ENCODE measurements around the gene TOP1.

TOP1 gene

DNA sequence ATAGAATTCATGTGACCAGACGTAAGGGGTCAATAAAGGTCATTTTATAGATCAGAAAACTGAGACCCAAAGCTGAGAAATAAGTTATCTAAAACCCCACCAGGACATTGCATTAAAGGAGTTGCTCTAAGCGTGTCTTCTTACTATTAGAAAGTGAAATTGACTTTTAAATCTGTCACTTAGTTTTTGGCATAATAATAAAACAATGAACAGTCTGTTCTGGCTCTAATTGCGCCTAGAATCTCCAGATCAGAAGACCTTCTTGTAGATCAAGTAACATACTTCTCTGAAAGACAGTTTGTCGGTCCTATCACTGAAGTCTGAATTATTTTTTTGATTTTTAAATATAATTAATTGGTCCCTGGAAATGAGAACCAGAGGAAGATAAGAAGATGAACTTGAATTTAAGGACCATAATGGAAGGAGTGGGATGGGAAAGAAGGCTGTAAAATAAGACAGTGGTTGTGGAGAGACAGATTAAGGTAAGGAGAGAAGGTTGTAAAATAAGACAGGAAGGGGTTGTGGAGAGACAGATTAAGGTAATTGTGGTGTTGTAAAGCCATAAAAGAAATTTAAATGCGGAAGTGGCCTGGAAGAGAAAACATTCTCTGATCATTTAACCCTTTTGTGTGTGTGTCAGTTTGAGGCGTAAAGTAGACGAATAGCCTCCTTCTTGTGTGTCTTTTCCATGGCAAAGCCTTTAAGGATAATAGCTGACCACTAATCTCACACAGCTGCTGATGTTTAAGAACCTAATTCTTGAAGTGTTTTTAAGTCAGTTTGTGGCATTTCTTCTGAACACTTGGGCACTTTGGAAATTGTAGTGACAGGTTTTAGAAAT, 20.1 kb downstream of the TOP1 start:
- DNase-seq (ENCODE audit: extremely low read depth, low read depth) = no peak
- no peak overlapping the region for H3K4me3 ChIP-seq (replicated peaks; ENCODE audit: low read depth, low read length)
- TF ChIP-seq, protein P1, sequence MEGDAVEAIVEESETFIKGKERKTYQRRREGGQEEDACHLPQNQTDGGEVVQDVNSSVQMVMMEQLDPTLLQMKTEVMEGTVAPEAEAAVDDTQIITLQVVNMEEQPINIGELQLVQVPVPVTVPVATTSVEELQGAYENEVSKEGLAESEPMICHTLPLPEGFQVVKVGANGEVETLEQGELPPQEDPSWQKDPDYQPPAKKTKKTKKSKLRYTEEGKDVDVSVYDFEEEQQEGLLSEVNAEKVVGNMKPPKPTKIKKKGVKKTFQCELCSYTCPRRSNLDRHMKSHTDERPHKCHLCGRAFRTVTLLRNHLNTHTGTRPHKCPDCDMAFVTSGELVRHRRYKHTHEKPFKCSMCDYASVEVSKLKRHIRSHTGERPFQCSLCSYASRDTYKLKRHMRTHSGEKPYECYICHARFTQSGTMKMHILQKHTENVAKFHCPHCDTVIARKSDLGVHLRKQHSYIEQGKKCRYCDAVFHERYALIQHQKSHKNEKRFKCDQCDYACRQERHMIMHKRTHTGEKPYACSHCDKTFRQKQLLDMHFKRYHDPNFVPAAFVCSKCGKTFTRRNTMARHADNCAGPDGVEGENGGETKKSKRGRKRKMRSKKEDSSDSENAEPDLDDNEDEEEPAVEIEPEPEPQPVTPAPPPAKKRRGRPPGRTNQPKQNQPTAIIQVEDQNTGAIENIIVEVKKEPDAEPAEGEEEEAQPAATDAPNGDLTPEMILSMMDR (IDR thresholded peaks at IDR 0.05; ENCODE audit: low read depth, low read length, missing control alignments) = no peak

DNA sequence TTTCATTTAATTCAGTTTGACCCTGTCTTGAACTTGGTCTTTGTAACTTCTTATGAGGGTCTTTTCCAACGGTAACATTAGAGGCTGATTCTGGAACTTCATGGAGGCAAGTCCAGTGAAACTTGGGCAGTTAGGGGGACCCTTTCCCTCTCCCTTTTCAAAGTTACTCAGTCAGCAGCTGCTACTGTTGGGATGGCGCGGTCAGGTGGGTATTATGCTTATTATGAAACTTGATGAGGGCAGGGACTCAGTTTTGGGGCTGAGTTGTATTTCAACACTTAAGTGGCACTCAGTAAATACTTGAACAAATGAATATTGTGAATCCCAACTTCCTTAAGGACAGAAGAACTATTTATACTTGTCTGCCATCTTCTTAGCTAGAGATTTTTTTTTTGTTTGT, 20.8 kb downstream of the TOP1 start:
- TF ChIP-seq, protein P1 (IDR thresholded peaks at IDR 0.05; ENCODE audit: low read depth, low read length, missing control alignments) = no peak
- H3K4me3 ChIP-seq (replicated peaks; ENCODE audit: low read depth, low read length) = no peak overlapping the region
- no peak for DNase-seq (ENCODE audit: extremely low read depth, low read depth)

GRCh38 chr20:41050361-41051008, 21.9 kb downstream of the TOP1 start:
- no peak overlapping the region for H3K4me3 ChIP-seq (replicated peaks; ENCODE audit: low read depth, low read length)
- TF ChIP-seq, protein P1 (IDR thresholded peaks at IDR 0.05; ENCODE audit: low read depth, low read length, missing control alignments) = no peak
- DNase-seq (ENCODE audit: extremely low read depth, low read depth) = no peak

DNA sequence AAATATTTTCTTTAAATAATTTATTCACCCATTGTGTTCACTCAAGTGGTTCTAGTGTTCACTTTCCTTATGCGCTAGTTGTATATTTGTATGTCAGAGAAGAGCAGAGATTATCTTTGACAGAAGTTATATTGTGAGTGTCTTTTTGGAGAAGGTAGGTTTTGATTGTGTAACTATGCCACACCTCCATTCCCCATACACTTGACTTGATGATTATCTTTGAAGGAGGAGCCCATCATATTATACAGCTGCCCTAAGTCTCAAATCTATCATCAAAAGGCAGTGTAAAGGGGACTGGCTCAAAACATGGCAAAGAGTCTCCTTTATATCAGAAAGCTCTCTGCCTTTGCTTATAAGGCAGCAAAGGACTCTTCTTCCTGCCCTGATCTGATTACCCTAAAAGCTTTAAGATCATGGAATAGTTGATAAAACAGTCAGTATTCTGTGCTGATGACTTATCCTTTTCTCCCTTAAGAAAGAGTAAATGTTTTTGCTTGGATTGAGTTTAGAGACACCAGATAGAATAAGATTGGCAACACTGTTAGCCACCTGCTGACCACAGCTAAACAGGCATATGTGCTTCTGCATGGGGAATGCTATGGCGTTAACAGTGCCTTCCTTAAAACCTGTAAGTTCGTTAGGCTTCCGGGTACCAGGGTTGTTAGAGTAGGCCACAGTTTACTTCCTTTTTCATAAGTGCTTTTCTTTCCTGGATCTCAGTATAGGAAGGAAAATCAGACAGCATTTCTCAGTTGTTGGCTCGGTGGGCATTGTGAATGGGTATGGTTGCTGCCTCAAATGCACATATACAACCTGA, 22.6 kb downstream of the TOP1 start:
- no peak for DNase-seq (ENCODE audit: extremely low read depth, low read depth)
- H3K4me3 ChIP-seq (replicated peaks; ENCODE audit: low read depth, low read length) = no peak overlapping the region
- TF ChIP-seq, protein P1 (IDR thresholded peaks at IDR 0.05; ENCODE audit: low read depth, low read length, missing control alignments) = no peak

- no peak for DNase-seq (ENCODE audit: extremely low read depth, low read depth)
- no peak overlapping the region for H3K4me3 ChIP-seq (replicated peaks; ENCODE audit: low read depth, low read length)
- TF ChIP-seq, protein P1 (IDR thresholded peaks at IDR 0.05; ENCODE audit: low read depth, low read length, missing control alignments) = no peak
Measured at GRCh38 chr20:41052742-41053419, 24.3 kb downstream of the TOP1 start.
